ENCODE results near the gene GPHN.

Gene GPHN

GRCh38 chr14:66601932-66602578, 94.1 kb downstream of the GPHN start:
- FAIRE-seq = no peak

GRCh38 chr14:66603945-66604344, 96.0 kb downstream of the GPHN start:
- no peak for FAIRE-seq

- FAIRE-seq = no peak
Measured at GRCh38 chr14:66606826-66607225, 98.9 kb downstream of the GPHN start.

GRCh38 chr14:66610154-66610563, 102.2 kb downstream of the GPHN start:
- FAIRE-seq = no peak

- no peak for FAIRE-seq
Measured at GRCh38 chr14:66613344-66613743, 105.4 kb downstream of the GPHN start.

GRCh38 chr14:66619952-66620351, 112.0 kb downstream of the GPHN start:
- no peak for FAIRE-seq

- FAIRE-seq = no peak
Measured at GRCh38 chr14:66623838-66624237, 115.9 kb downstream of the GPHN start.

- no peak for FAIRE-seq
Measured at GRCh38 chr14:66624336-66624937, 116.5 kb downstream of the GPHN start.

GRCh38 chr14:66628636-66629035, 120.7 kb downstream of the GPHN start:
- no peak for FAIRE-seq

- FAIRE-seq = no peak
Measured at GRCh38 chr14:66629499-66629898, 121.6 kb downstream of the GPHN start.

- no peak for FAIRE-seq
Measured at GRCh38 chr14:66634876-66635275, 126.9 kb downstream of the GPHN start.

- FAIRE-seq = no peak
Measured at GRCh38 chr14:66635435-66635834, 127.5 kb downstream of the GPHN start.

- FAIRE-seq = no peak
Measured at GRCh38 chr14:66636240-66636639, 128.3 kb downstream of the GPHN start.

- no peak for FAIRE-seq
Measured at GRCh38 chr14:66638689-66639088, 130.7 kb downstream of the GPHN start.

- no peak for FAIRE-seq
Measured at GRCh38 chr14:66641861-66642635, 134.1 kb downstream of the GPHN start.

GRCh38 chr14:66643344-66643743, 135.4 kb downstream of the GPHN start:
- FAIRE-seq = no peak

GRCh38 chr14:66645716-66646115, 137.8 kb downstream of the GPHN start:
- no peak for FAIRE-seq

GRCh38 chr14:66649498-66649897, 141.6 kb downstream of the GPHN start:
- no peak for FAIRE-seq

- no peak for FAIRE-seq
Measured at GRCh38 chr14:66650491-66650911, 142.6 kb downstream of the GPHN start.

- no peak for FAIRE-seq
Measured at GRCh38 chr14:66651536-66652220, 143.7 kb downstream of the GPHN start.

GRCh38 chr14:66652525-66653106, 144.7 kb downstream of the GPHN start:
- FAIRE-seq = no peak

- FAIRE-seq = no peak
Measured at GRCh38 chr14:66657780-66658179, 149.8 kb downstream of the GPHN start.

GRCh38 chr14:66662374-66662773, 154.4 kb downstream of the GPHN start:
- no peak for FAIRE-seq
